Measurements from ENCODE around the gene DPY19L1.

GRCh38 chr7:35036361-35037171 lies 719 bp downstream of the DPY19L1 start:
- TF ChIP-seq YY1 (IDR thresholded peaks at IDR 0.05; ENCODE audit: insufficient read depth, insufficient read length): no peak
- no peak for TF ChIP-seq ZNF274 (IDR thresholded peaks at IDR 0.05; ENCODE audit: low read depth, low read length)
